BE2C (cell line): ENCODE data around the gene SLC43A3.

Experiments used
- DNase-seq: peaks from one replicate; pipeline ENCODE4 v3.0.0-alpha.2; 2020
- H3K27me3 ChIP-seq: fragments of 250-450 bp; sonication (Bioruptor Pico); 2 replicates; pipeline ENCODE4 v1.5.1; 2020; ENCODE audit warnings: mild to moderate bottlenecking
- H3K36me3 ChIP-seq: fragments of 250-450 bp; sonication (Bioruptor Pico); 2 replicates; pipeline ENCODE4 v1.5.1; 2020; ENCODE audit warnings: mild to moderate bottlenecking
- H3K4me1 ChIP-seq: fragments of 250-450 bp; sonication (Bioruptor Pico); 2 replicates; pipeline ENCODE4 v1.5.1; 2020
- H3K4me3 ChIP-seq: 2 replicates; pipeline ENCODE4 v1.5.1; 2011; ENCODE audit warnings: low read depth, low read length
- H3K9me3 ChIP-seq: fragments of 250-450 bp; sonication (Bioruptor Pico); 2 replicates; pipeline ENCODE4 v1.5.1; 2020
- CTCF ChIP-seq: IDR thresholded peaks from 2 replicates; pipeline ENCODE4 v1.5.1; 2012; ENCODE audit warnings: mild to moderate bottlenecking, low read depth, low read length

The SLC43A3 gene

DNA sequence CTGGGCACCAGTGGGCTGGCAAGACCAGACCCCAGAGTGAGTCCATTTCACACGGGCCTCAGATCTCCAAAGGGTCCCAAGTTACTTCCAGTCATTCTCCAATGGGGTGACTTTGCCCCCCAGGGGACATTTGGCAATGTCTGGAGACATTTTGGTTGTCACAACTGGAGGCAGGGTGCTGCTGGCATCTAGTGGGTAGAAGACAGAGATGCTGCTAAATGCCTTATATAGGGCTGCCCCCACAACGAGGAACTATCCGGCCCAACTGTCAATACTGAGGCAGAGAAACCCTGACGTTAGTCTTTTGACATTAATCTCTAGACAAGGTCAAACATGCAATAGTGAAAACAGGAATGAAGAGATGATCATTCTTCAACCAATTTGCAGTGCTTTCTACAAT lies 39.8 kb upstream of the SLC43A3 start:
- Histone ChIP-seq H3K36me3 (no peaks in the 10 kb centered on the region), H3K4me1 (no peaks in the 10 kb centered on the region), H3K9me3 (no peaks in the 10 kb centered on the region), H3K4me3 (no peak overlapping the region), H3K27me3 (peaks cover under 1% of the 10 kb centered on the region; the same call in 1 of the 2 replicates)
- no peak for TF ChIP-seq CTCF
- DNase-seq: no peak

- no peak for DNase-seq
- Histone ChIP-seq H3K4me1 (no peaks in the 10 kb centered on the region), H3K27me3 (peaks cover 15% of the 10 kb centered on the region), H3K4me3 (no peak overlapping the region), H3K9me3 (no peaks in the 10 kb centered on the region), H3K36me3 (no peaks in the 10 kb centered on the region)
- no peak for TF ChIP-seq CTCF
Observed at GRCh38 chr11:57464539-57465181, 37.7 kb upstream of the SLC43A3 start.

DNA sequence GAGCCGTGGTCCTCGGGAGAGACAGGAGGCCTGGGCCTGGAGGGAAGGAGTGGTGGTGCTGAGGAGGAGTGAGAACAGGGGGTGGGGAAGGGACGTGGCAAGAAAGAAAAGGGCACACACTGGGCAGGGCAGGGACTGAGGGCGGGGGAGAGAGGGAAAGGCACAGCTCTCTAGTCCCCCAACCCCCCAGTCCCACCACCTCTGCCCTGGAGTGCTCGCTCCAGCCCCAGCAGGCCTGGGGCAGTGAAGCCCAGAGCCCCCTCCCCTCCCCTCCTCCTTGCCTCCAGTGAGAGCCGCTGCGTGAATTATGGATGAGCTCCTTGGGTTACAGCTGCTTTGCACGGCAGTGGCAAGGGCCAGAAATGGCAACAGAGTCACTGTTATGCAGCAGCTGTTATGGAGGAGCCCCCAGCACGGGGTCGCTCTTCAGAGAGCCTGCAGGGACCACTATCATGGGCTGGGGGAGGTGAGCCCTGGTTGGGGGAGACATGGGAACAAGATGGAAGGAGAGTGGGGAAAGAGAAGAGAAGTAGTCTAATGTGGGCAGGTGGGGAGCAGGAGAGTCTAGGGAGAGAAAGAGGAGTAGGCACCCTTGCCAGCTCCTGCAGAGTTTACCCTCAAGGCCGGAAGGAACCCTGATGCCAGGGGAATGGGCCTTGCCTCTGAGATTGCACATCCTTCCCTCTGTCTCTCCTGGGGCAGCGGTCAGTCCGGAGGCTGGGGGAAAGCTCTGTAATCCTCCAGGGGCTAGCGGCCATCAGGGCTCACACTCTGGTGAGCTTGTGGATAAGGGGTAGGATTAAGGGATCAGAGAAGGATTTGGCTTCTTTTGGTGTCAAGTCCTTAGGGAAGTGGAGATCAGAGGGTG lies 37.0 kb upstream of the SLC43A3 start:
- no peak for DNase-seq
- Histone ChIP-seq H3K36me3 (no peaks in the 10 kb centered on the region), H3K27me3 (peaks cover 23% of the 10 kb centered on the region), H3K4me1 (no peaks in the 10 kb centered on the region), H3K9me3 (no peaks in the 10 kb centered on the region), H3K4me3 (no peak overlapping the region)
- TF ChIP-seq CTCF: no peak

- TF ChIP-seq CTCF: no peak
- H3K36me3 ChIP-seq: no peaks in the 10 kb centered on the region
- H3K27me3 ChIP-seq: peaks cover 33% of the 10 kb centered on the region
- no peaks in the 10 kb centered on the region for H3K9me3 ChIP-seq
- no peak overlapping the region for H3K4me3 ChIP-seq
- no peak for DNase-seq
- H3K4me1 ChIP-seq: no peaks in the 10 kb centered on the region
Observed at GRCh38 chr11:57462597-57462996, 35.7 kb upstream of the SLC43A3 start.

- Histone ChIP-seq H3K27me3 (peaks cover 34% of the 10 kb centered on the region), H3K4me3 (no peak overlapping the region), H3K4me1 (no peaks in the 10 kb centered on the region), H3K9me3 (no peaks in the 10 kb centered on the region), H3K36me3 (no peaks in the 10 kb centered on the region)
- no peak for TF ChIP-seq CTCF
- DNase-seq: no peak
Observed at GRCh38 chr11:57461841-57462489, 35.0 kb upstream of the SLC43A3 start.
